RWPE2 (cell line): ENCODE data around the gene ITGA2.
A peak's percentile ranks its signal among the peaks of the same experiment; 100 is the strongest.

Experiments
- ATAC-seq: fragments of 200-7000 bp; cut with Tn5 transposase; 3 replicates; pipeline ENCODE4 v1.9.1; 2021; ENCODE audit warnings: low read depth
- DNase-seq: peaks from one replicate; pipeline ENCODE4 v3.0.0-alpha.2; 2020; ENCODE audit warnings: low spot score
- H3K27ac ChIP-seq: fragments of 450-650 bp; 2 replicates; pipeline ENCODE4 v1.5.1; 2017; ENCODE audit warnings: mild to moderate bottlenecking; ENCODE audit not compliant: poor library complexity, severe bottlenecking
- H3K27me3 ChIP-seq: fragments of 250-450 bp; sonication (Bioruptor Pico); 2 replicates; pipeline ENCODE4 v1.5.1; 2021; ENCODE audit warnings: mild to moderate bottlenecking, moderate library complexity; ENCODE audit not compliant: insufficient read depth, poor library complexity, severe bottlenecking
- H3K36me3 ChIP-seq: fragments of 250-450 bp; sonication (Bioruptor Pico); 2 replicates; pipeline ENCODE4 v1.5.1; 2020; ENCODE audit warnings: low read depth, mild to moderate bottlenecking, moderate library complexity
- H3K4me1 ChIP-seq: fragments of 250-450 bp; sonication (Bioruptor Pico); 2 replicates; pipeline ENCODE4 v1.5.1; 2021; ENCODE audit warnings: mild to moderate bottlenecking, moderate library complexity; ENCODE audit not compliant: insufficient read depth, poor library complexity, severe bottlenecking
- H3K4me3 ChIP-seq: fragments of 250-450 bp; sonication (Bioruptor Pico); 2 replicates; pipeline ENCODE4 v1.5.1; 2021; ENCODE audit warnings: mild to moderate bottlenecking, moderate library complexity; ENCODE audit not compliant: severe bottlenecking
- H3K9me3 ChIP-seq: fragments of 250-450 bp; sonication (Bioruptor Pico); 2 replicates; pipeline ENCODE4 v1.5.1; 2021; ENCODE audit warnings: mild to moderate bottlenecking, moderate library complexity; ENCODE audit not compliant: severe bottlenecking
- CTCF ChIP-seq: fragments of 450-650 bp; IDR thresholded peaks from one replicate; pipeline ENCODE4 v1.5.1; 2017; ENCODE audit warnings: mild to moderate bottlenecking, moderate library complexity; ENCODE audit not compliant: poor library complexity, severe bottlenecking

ITGA2 gene

GRCh38 chr5:53003144-53003543 is 14.0 kb downstream of the ITGA2 start:
- Histone ChIP-seq H3K27ac (peak overlapping the region; percentile 79), H3K36me3 (peaks cover 59% of the 10 kb centered on the region), H3K4me3 (no peak overlapping the region), H3K27me3 (no peaks in the 10 kb centered on the region), H3K9me3 (no peaks in the 10 kb centered on the region), H3K4me1 (peaks cover 69% of the 10 kb centered on the region)
- no peak for ATAC-seq
- TF ChIP-seq CTCF, result no peak
- no peak for DNase-seq

DNA sequence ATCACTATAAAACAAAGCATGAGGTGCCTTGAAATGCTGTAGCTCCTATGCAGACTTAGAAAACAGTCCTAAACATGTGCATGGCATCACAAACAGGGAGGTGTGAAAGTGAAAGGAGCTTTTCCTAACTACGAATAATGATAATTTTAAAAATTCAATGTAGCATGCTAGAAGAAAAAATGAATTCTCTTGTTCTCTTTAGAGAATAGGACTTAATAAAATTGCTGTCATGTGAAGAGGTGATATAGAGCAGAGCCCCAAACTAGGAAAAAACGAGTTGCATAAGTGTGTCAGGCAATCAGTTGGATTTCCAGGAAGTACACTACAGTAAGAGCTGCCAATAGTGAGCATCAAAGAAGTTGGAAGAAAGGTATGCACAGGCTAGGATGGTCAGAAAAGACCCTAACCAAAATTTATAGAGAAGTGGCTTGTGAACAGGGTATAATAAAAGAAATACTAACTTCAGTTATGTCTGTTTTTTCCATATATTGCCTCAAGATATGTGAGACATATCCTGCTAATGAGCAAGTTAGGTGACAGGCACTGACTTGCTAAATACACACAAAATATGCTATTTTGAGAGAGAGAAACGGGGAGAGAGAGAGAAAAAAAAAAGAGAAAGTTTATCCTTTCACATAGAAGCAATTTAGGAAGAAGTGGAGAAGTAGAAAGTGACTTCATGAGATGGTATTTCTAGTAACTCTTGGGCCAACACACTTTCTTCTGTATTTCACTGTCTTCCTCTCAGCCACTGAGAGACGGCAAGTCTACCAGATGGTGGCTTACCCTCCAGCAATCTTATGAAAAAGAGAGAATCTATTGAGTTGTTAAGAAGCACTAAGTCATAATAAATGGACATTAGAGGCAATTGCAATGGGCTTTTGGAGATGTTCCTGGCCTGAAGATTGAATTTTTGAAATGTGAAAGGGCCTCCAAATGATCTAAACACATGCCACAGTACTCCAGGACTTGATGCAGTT is 18.0 kb downstream of the ITGA2 start:
- Histone ChIP-seq H3K4me1 (peaks cover 64% of the 10 kb centered on the region), H3K4me3 (no peak overlapping the region), H3K36me3 (peaks cover 35% of the 10 kb centered on the region), H3K9me3 (no peaks in the 10 kb centered on the region), H3K27me3 (no peaks in the 10 kb centered on the region), H3K27ac (peak overlapping the region; percentile 79)
- ATAC-seq (peak; percentile 55), DNase-seq (no peak)
- no peak for TF ChIP-seq CTCF

DNA sequence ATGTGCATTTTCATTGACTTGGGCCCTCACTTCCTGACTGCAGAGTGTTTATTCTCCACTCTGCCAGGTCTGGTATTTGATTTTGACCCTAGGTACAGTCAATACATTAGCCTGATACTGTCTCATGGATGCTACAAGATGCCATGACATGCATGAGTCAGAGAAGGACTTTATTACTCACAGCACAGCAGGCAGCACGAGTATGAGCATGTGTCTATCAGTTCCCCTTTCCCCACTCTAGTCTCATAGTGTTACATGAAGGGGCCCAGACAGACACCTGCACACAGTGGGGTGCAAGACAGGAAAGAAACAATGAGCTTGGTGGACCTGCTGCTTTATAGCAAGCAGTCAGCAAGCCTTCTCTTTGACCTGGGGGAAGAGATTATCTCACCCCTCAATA is 19.6 kb downstream of the ITGA2 start:
- Histone ChIP-seq H3K9me3 (no peaks in the 10 kb centered on the region), H3K4me3 (no peak overlapping the region), H3K4me1 (peaks cover 54% of the 10 kb centered on the region), H3K27ac (peak overlapping the region; percentile 79), H3K36me3 (peaks cover 24% of the 10 kb centered on the region), H3K27me3 (no peaks in the 10 kb centered on the region)
- ATAC-seq, result peak; percentile 79
- TF ChIP-seq CTCF, result no peak
- DNase-seq, result no peak

DNA sequence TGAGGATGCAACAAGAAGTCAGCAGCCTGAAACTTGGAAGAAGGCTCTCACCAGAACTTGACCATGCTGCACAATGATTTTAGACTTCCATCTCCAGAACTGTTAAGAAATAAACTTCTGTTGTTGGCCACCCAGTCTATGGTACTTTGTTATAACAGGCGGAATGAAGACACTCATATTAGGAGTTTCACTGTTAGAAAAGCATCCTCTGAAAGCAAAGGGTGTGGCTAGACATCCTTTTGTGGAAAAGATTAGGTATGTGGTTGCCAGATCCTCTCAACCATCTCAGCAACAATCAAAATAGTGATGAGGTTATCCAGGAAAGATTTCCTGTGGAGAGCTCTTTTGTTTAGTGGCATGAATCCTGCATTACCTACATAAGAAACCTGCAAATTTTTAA is 20.7 kb downstream of the ITGA2 start:
- Histone ChIP-seq H3K27me3 (no peaks in the 10 kb centered on the region), H3K27ac (no peak overlapping the region), H3K36me3 (peaks cover 15% of the 10 kb centered on the region; the same call in 1 of the 2 replicates), H3K4me3 (no peak overlapping the region), H3K9me3 (no peaks in the 10 kb centered on the region), H3K4me1 (peaks cover 44% of the 10 kb centered on the region)
- TF ChIP-seq CTCF, result no peak
- DNase-seq, result no peak
- ATAC-seq, result no peak

- Histone ChIP-seq H3K4me1 (peaks cover 41% of the 10 kb centered on the region), H3K9me3 (no peaks in the 10 kb centered on the region), H3K4me3 (no peak overlapping the region), H3K36me3 (peaks cover 15% of the 10 kb centered on the region; the same call in 1 of the 2 replicates), H3K27ac (no peak overlapping the region), H3K27me3 (no peaks in the 10 kb centered on the region)
- no peak for TF ChIP-seq CTCF
- DNase-seq (no peak), ATAC-seq (no peak)
These were observed 21.7 kb downstream of the ITGA2 start for GRCh38 chr5:53010814-53011213.
